GM19438 (cell line): ENCODE results near the gene KLHDC4.
"Not testable (repeated sequence)": the region's sequence is repeated elsewhere in the genome, so short reads cannot be mapped to it uniquely, and the experiment has no call there.

Source experiments
- ATAC-seq: cut with Tn5 transposase; IDR thresholded peaks from one replicate; pipeline ENCODE4 v1.9.1; 2021; ENCODE audit warnings: low read depth; ENCODE audit not compliant: unreplicated experiment

KLHDC4 gene

GRCh38 chr16:87788730-87789436 lies 23.1 kb upstream of the KLHDC4 start:
- not testable (repeated sequence) for ATAC-seq

- ATAC-seq, result not testable (repeated sequence)
Measured at GRCh38 chr16:87787451-87788091, 21.8 kb upstream of the KLHDC4 start.

- no peak for ATAC-seq
Measured at GRCh38 chr16:87784812-87785211, 19.0 kb upstream of the KLHDC4 start.

GRCh38 chr16:87782033-87782432 lies 16.2 kb upstream of the KLHDC4 start:
- ATAC-seq, result no peak

- no peak for ATAC-seq
Measured at GRCh38 chr16:87780385-87780989, 14.7 kb upstream of the KLHDC4 start.

- no peak for ATAC-seq
Measured at GRCh38 chr16:87778830-87779579, 13.2 kb upstream of the KLHDC4 start.

GRCh38 chr16:87778476-87778829 lies 12.7 kb upstream of the KLHDC4 start:
- no peak for ATAC-seq

- not testable (repeated sequence) for ATAC-seq
Measured at GRCh38 chr16:87773836-87774235, 8.1 kb upstream of the KLHDC4 start.

GRCh38 chr16:87767456-87767855 lies 1.7 kb upstream of the KLHDC4 start:
- not testable (repeated sequence) for ATAC-seq

- no peak for ATAC-seq
Measured at GRCh38 chr16:87766485-87766797, 655 bp upstream of the KLHDC4 start.

GRCh38 chr16:87765473-87765775 lies 362 bp downstream of the KLHDC4 start:
- ATAC-seq, result peak; percentile 29

GRCh38 chr16:87764600-87765472 lies 950 bp downstream of the KLHDC4 start:
- peak; percentile 20 for ATAC-seq

- ATAC-seq, result no peak
Measured at GRCh38 chr16:87762620-87763019, 3.2 kb downstream of the KLHDC4 start.

- ATAC-seq, result no peak
Measured at GRCh38 chr16:87762071-87762571, 3.7 kb downstream of the KLHDC4 start.

GRCh38 chr16:87761060-87761459 lies 4.7 kb downstream of the KLHDC4 start:
- no peak for ATAC-seq

GRCh38 chr16:87757841-87758426 lies 7.9 kb downstream of the KLHDC4 start:
- no peak for ATAC-seq

- ATAC-seq, result no peak
Measured at GRCh38 chr16:87754535-87754934, 11.3 kb downstream of the KLHDC4 start.

- ATAC-seq, result no peak
Measured at GRCh38 chr16:87747626-87748414, 18.0 kb downstream of the KLHDC4 start.

GRCh38 chr16:87746178-87746577 lies 19.6 kb downstream of the KLHDC4 start:
- no peak for ATAC-seq
